ENCODE measurements around the gene ARFIP2.

DNA sequence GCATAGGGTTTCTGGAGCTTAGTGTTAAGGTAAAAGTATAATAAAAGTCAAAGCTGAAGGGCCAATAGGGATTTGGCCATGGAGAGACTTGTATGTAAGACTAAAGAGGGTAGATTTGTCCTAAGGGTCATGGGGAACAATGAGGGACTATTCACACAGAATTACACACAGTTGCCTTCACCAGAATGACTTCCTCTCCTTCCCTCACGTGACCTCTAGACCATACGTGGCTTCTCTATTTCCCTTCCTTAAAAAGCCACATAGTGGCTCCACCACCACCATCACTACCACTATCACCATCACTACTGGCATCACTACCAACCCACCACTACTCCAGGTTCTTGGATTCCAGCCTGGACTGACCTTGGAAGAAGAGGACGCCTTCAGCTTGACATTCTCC is 43.1 kb downstream of the ARFIP2 start:
- TF ChIP-seq, protein P1, sequence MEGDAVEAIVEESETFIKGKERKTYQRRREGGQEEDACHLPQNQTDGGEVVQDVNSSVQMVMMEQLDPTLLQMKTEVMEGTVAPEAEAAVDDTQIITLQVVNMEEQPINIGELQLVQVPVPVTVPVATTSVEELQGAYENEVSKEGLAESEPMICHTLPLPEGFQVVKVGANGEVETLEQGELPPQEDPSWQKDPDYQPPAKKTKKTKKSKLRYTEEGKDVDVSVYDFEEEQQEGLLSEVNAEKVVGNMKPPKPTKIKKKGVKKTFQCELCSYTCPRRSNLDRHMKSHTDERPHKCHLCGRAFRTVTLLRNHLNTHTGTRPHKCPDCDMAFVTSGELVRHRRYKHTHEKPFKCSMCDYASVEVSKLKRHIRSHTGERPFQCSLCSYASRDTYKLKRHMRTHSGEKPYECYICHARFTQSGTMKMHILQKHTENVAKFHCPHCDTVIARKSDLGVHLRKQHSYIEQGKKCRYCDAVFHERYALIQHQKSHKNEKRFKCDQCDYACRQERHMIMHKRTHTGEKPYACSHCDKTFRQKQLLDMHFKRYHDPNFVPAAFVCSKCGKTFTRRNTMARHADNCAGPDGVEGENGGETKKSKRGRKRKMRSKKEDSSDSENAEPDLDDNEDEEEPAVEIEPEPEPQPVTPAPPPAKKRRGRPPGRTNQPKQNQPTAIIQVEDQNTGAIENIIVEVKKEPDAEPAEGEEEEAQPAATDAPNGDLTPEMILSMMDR (IDR thresholded peaks at IDR 0.05; ENCODE audit: low read depth, low read length), result no peak
- no peak for TF ChIP-seq EZH2phosphoT487 (IDR thresholded peaks at IDR 0.05; ENCODE audit: low read depth)
